Neural progenitor cell (in vitro differentiated cells): ENCODE data around the gene PIAS1.

Source experiments
- EZH2 ChIP-seq: fragments of 200-600 bp; sonication (generic); IDR thresholded peaks from 2 replicates; pipeline ENCODE4 v1.6.1; 2017; ENCODE audit warnings: antibody characterized with exemption, mild to moderate bottlenecking, moderate library complexity
- EZH2phosphoT487 ChIP-seq: fragments of 200-600 bp; sonication (generic); IDR thresholded peaks from 2 replicates; pipeline ENCODE4 v1.6.1; 2017; ENCODE audit warnings: antibody characterized with exemption
- TF ChIP-seq, protein P1 (sequence below): fragments of 200-600 bp; sonication (generic); IDR thresholded peaks from 2 replicates; pipeline ENCODE4 v1.5.1; 2017; ENCODE audit warnings: antibody characterized with exemption, mild to moderate bottlenecking

GRCh38 chr15:68152342-68152741 lies 98.2 kb downstream of the PIAS1 start:
- TF ChIP-seq, protein P1, sequence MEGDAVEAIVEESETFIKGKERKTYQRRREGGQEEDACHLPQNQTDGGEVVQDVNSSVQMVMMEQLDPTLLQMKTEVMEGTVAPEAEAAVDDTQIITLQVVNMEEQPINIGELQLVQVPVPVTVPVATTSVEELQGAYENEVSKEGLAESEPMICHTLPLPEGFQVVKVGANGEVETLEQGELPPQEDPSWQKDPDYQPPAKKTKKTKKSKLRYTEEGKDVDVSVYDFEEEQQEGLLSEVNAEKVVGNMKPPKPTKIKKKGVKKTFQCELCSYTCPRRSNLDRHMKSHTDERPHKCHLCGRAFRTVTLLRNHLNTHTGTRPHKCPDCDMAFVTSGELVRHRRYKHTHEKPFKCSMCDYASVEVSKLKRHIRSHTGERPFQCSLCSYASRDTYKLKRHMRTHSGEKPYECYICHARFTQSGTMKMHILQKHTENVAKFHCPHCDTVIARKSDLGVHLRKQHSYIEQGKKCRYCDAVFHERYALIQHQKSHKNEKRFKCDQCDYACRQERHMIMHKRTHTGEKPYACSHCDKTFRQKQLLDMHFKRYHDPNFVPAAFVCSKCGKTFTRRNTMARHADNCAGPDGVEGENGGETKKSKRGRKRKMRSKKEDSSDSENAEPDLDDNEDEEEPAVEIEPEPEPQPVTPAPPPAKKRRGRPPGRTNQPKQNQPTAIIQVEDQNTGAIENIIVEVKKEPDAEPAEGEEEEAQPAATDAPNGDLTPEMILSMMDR, result no peak
- no peak for TF ChIP-seq EZH2phosphoT487
- TF ChIP-seq EZH2, result no peak
